SJCRH30 (cell line): ENCODE data around the gene POU2F1. TPM values are rescaled to one million over a fixed set of nuclear protein-coding genes. Genes with fewer than 3 reads are reported as not detected.

Source experiments
- DNase-seq, 2 experiments: peaks; one replicate each; pipeline ENCODE4 v3.0.0-alpha.2; 2015 to 2020
- H3K27ac ChIP-seq: fragments of 250-450 bp; sonication (Bioruptor Pico); 2 replicates; pipeline ENCODE4 v1.5.1; 2020; ENCODE audit warnings: mild to moderate bottlenecking, moderate library complexity
- H3K27me3 ChIP-seq: fragments of 250-450 bp; sonication (Bioruptor Pico); 2 replicates; pipeline ENCODE4 v1.5.1; 2020; ENCODE audit warnings: mild to moderate bottlenecking, moderate library complexity
- H3K36me3 ChIP-seq: fragments of 250-450 bp; sonication (Bioruptor Pico); 2 replicates; pipeline ENCODE4 v1.5.1; 2020; ENCODE audit warnings: mild to moderate bottlenecking, moderate library complexity
- H3K4me1 ChIP-seq: fragments of 250-450 bp; sonication (Bioruptor Pico); 2 replicates; pipeline ENCODE4 v1.5.1; 2020; ENCODE audit warnings: mild to moderate bottlenecking, moderate library complexity
- H3K4me3 ChIP-seq: fragments of 250-450 bp; sonication (Bioruptor Pico); 2 replicates; pipeline ENCODE4 v1.5.1; 2020; ENCODE audit warnings: mild to moderate bottlenecking, moderate library complexity
- H3K9me3 ChIP-seq: fragments of 250-450 bp; sonication (Bioruptor Pico); replicated peaks from 2 replicates; pipeline ENCODE4 v1.5.1; 2020; ENCODE audit warnings: mild to moderate bottlenecking, moderate library complexity
- total RNA-seq: library from RNA; depleted of rRNA; stranded (reverse); fragments of >200 nt; shearing (Covaris generic); gene quantifications from 2 replicates; pipeline ENCODE4 v1.2.3, GENCODE V29; 2014

POU2F1 gene
- total RNA-seq, 1 experiment from 2014 or later: 16.8 TPM

DNA sequence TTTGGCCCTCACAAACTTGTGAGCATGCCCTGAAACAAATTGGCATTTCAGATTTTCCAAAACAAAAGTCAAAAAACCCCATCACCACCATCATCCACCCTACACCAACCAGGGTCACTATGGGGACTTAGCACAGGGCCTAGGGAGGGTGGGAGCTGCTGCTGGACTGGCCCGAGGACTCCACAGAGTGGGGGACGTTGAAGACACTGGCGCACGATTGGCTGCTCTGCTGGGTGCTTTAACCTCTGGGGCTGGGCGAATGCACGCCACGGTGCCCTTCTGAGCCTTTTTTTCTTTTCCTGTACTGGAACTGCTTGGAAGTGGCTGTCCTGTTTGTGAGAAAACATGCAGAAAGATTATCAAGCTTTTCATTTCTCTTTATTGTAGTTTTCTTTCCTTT, 204.8 kb downstream of the POU2F1 start:
- Histone ChIP-seq H3K27me3 (no peaks in the 10 kb centered on the region), H3K9me3 (no peaks in the 10 kb centered on the region), H3K36me3 (no peaks in the 10 kb centered on the region), H3K4me1 (no peaks in the 10 kb centered on the region), H3K4me3 (no peak overlapping the region), H3K27ac (no peak overlapping the region)
- DNase-seq: no peak

DNA sequence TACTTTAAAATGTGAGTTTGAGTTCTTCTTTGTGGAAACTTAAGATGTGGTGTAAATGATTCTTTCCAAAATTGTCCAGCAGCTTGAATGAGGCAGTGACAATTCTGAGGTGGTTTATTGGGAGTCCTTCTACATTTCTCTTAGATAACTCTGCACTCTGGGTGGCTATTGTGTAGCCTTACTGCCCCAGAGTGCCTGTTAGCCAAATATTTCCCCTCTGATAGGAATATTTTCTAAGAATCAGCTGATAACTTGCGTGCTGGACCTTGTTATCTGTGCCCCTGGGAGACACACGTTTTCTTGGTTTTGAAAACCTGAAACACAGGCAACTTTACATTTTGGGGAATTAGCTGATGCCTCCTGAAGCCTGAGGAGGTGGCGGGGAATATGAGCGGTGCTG, 206.0 kb downstream of the POU2F1 start:
- Histone ChIP-seq H3K27me3 (no peaks in the 10 kb centered on the region), H3K4me3 (no peak overlapping the region), H3K9me3 (no peaks in the 10 kb centered on the region), H3K4me1 (peaks cover 8% of the 10 kb centered on the region; the same call in 1 of the 2 replicates), H3K27ac (no peak overlapping the region), H3K36me3 (no peaks in the 10 kb centered on the region)
- no peak for DNase-seq

DNA sequence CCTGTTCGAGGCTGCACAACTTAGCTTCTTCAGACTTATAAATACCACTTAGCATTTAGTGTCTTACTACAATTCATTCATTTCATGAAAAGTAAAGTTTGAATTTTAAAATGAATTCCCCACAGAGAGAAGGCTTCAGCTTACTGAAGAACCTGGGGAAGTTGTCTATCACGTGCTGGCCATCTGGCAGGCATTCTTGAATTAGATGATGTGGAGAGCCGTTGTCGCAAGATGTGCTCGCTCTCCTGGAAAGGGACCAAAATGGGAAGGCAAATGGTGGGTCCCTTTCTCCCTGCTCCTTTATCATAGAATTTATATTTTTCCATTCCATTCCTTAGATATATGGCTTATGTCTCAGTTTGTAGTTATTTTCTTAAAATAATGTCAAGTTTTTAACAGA, 207.2 kb downstream of the POU2F1 start:
- DNase-seq: no peak
- no peaks in the 10 kb centered on the region for H3K36me3 ChIP-seq
- H3K27ac ChIP-seq: no peak overlapping the region
- no peaks in the 10 kb centered on the region for H3K27me3 ChIP-seq
- H3K9me3 ChIP-seq: no peaks in the 10 kb centered on the region
- peaks cover 13% of the 10 kb centered on the region; the same call in 1 of the 2 replicates for H3K4me1 ChIP-seq
- no peak overlapping the region for H3K4me3 ChIP-seq

DNA sequence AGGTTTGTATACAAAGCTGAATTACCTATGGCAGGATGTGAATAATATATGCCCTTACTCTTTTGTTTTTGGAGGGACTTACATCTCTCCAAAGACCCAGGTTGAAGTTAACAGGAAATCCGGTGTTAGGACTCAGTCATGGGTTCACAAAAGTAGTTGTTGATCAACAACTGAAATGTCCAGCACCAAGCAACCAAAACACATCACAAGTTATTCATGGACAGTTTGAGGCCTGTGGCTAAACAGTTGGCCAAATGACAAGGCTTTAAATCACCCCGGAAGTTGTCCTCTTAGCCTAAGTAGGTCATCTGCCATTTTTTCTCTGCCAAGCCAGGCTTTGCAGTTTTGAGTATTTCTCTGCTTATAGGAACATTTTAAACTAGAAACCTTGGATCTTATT, 207.7 kb downstream of the POU2F1 start:
- Histone ChIP-seq H3K9me3 (no peaks in the 10 kb centered on the region), H3K4me1 (peaks cover 13% of the 10 kb centered on the region; the same call in 1 of the 2 replicates), H3K4me3 (no peak overlapping the region), H3K27me3 (no peaks in the 10 kb centered on the region), H3K36me3 (no peaks in the 10 kb centered on the region), H3K27ac (no peak overlapping the region)
- DNase-seq: no peak

DNA sequence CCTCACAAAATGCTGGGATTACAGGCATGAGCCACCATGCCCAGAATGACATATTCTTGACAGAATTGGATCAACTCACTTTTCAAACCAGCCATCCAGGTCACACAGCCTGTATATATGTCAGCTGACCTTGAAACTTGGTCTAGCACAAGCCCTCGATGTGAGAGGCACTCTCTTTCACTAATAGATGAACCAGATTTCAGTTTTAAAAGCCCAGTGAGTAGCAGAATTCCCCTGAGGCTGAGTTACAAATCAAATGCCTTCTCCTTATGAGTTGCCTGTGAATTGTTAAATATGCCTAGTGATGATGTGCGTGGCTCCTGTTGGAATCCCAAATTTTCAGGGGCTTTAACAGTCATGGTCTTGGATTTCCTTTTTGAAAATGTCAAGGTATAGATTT, 208.9 kb downstream of the POU2F1 start:
- H3K4me3 ChIP-seq: no peak overlapping the region
- no peaks in the 10 kb centered on the region for H3K36me3 ChIP-seq
- H3K27me3 ChIP-seq: no peaks in the 10 kb centered on the region
- H3K4me1 ChIP-seq: peaks cover 13% of the 10 kb centered on the region; the same call in 1 of the 2 replicates
- no peak for DNase-seq
- H3K27ac ChIP-seq: no peak overlapping the region
- H3K9me3 ChIP-seq: no peaks in the 10 kb centered on the region

DNA sequence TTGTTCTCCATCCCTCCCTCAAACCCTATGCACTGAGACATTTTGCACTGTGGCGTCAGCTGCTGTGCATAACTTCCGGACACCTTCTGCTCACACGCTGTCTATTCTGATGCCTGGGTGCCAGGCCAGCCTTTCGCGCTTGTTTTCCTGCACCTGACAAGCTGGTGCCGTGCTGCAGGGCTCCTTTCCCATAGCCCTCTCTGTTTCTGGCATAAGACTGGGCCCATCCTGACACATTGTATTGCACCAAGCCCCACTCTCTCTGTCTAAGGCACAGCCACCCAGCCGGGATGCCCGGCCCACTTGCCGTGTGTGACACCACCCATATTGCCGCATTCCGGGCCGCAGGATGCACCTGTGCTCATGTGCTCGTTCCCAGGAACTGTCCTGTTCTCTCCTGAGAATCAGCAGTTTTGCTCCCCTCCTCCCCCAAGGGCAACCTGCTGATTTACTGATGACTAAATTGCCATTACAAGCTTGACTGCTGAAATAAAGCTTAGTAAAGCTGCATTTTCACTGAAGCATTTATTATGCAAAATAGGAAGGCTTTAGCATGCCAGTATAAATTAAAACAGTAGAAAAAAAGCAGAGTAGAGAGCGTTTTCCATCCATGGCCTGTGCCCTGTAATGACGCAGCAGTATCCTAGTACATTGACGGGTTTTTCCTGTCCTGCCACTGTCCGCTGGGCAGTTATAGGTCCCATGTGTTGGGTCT, 209.6 kb downstream of the POU2F1 start:
- Histone ChIP-seq H3K9me3 (no peaks in the 10 kb centered on the region), H3K36me3 (no peaks in the 10 kb centered on the region), H3K27me3 (no peaks in the 10 kb centered on the region), H3K4me3 (no peak overlapping the region), H3K4me1 (peaks cover 13% of the 10 kb centered on the region; the same call in 1 of the 2 replicates), H3K27ac (no peak overlapping the region)
- DNase-seq: no peak

DNA sequence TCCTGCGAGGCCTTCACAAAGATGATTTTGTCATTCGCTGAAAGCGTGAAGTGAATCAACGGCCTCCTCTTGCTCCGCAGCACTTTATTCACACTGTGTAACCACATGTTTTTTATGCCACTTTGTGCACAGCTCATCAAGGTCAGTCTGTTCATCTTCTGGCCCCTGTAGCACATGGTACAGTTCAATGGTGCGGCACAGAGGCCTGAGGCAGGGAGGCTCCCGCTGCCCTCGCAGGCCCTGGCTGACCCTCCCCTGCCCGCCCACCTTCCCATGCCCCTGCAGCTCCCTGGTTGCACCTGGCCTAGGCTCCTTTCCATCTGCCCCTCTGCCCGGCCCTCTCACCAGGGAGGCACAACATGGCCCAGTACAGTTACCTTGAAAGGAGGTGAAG, 210.2 kb downstream of the POU2F1 start:
- peaks cover 13% of the 10 kb centered on the region; the same call in 1 of the 2 replicates for H3K4me1 ChIP-seq
- H3K36me3 ChIP-seq: no peaks in the 10 kb centered on the region
- H3K27ac ChIP-seq: no peak overlapping the region
- DNase-seq: no peak
- H3K9me3 ChIP-seq: no peaks in the 10 kb centered on the region
- H3K27me3 ChIP-seq: no peaks in the 10 kb centered on the region
- no peak overlapping the region for H3K4me3 ChIP-seq

DNA sequence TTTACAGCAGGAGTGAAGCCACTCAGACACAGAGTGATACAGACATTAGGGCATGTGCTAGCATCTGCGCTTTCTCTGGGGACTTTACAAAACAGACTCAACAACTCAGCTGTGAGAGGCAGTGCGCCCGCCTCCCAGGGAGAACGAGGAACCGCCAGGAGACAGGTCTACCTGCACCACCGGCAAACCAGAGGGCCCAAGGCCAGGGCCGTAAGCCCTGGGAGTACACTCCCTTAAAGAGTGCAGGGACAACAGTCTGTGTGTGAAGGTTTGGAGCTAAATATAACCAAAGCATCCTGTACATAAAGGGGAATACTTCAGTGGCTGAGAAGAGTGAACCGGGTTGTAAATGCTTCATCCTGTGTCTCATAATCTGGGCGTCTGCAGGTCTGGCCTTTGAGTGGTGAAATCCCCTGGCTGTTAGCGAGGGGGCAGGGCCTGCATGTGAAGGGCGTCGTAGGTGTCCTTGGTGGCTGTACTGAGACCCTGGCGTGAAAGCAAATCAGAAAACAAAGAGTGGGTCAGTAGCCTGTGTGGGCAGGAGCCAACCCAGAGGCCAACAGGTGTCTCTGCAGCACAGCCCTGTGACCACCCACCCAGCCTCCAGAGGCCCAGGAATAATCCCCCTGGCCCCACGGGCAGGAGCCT, 210.7 kb downstream of the POU2F1 start:
- peaks cover 13% of the 10 kb centered on the region; the same call in 1 of the 2 replicates for H3K4me1 ChIP-seq
- H3K36me3 ChIP-seq: no peaks in the 10 kb centered on the region
- H3K27me3 ChIP-seq: no peaks in the 10 kb centered on the region
- peak; percentile 46 to 58 for DNase-seq
- H3K27ac ChIP-seq: peak overlapping the region; percentile 15; the same call in 1 of the 2 replicates
- no peak overlapping the region for H3K4me3 ChIP-seq
- H3K9me3 ChIP-seq: no peaks in the 10 kb centered on the region

DNA sequence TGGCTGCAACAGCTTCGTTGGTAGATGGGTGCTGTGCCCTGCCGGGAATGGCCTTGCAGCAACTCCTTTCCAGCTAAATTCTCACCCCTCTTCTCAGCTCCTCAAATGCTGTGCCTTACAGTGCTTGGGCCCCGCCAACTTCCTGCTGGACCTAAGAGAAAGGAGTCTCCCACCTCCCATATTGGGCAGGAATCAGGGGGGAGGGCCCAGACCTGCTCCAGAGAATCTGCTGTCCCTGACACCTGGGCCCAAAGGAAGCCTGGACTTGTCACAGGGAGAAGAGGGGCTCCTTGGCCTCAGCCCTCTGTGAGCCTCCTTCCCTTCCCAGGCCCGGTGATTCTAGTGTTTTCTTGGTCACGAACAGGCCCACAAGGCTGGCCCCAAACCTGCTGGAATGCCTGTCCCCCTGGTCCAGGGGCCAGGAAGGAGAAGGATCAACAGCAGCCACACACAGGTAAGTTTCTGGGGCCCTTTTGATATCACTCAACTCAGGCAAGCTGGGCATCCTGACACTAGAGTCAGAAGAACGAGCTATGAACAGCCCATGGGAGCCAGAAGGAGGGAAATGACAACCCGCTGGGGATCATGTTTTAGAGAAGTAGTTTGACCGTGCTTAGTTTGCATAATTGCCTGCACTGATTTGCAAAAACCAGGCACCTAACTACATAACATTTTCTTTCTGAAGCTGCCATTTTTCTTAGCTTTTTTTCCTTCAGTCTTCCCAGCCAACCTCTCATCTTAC, 211.4 kb downstream of the POU2F1 start:
- H3K4me1 ChIP-seq: peaks cover 13% of the 10 kb centered on the region; the same call in 1 of the 2 replicates
- no peaks in the 10 kb centered on the region for H3K27me3 ChIP-seq
- no peak for DNase-seq
- H3K27ac ChIP-seq: peak overlapping the region; percentile 15; the same call in 1 of the 2 replicates
- no peaks in the 10 kb centered on the region for H3K9me3 ChIP-seq
- no peaks in the 10 kb centered on the region for H3K36me3 ChIP-seq
- no peak overlapping the region for H3K4me3 ChIP-seq

DNA sequence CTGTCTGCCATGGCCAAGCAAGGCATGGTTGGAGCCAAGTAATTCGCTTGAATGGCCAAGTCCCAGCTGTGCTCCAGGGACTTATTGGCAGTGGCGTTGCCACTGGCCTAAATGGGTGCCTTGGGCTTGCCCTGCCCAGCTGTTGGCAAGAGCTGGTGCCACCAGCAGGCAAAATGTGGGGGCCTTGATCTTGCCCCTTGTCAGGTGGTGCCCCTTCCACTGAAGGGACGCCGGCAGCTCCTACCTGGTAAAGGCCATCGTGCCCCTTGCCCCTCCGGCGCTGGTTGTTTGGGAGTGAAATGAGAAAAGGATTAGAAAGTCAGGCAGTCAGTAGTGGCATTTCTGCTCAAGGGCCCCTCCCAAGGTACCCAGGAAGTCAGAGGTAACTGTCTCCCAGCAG, 212.1 kb downstream of the POU2F1 start:
- no peak for DNase-seq
- Histone ChIP-seq H3K4me3 (no peak overlapping the region), H3K27me3 (no peaks in the 10 kb centered on the region), H3K9me3 (no peaks in the 10 kb centered on the region), H3K27ac (no peak overlapping the region), H3K36me3 (no peaks in the 10 kb centered on the region), H3K4me1 (peaks cover 13% of the 10 kb centered on the region; the same call in 1 of the 2 replicates)

DNA sequence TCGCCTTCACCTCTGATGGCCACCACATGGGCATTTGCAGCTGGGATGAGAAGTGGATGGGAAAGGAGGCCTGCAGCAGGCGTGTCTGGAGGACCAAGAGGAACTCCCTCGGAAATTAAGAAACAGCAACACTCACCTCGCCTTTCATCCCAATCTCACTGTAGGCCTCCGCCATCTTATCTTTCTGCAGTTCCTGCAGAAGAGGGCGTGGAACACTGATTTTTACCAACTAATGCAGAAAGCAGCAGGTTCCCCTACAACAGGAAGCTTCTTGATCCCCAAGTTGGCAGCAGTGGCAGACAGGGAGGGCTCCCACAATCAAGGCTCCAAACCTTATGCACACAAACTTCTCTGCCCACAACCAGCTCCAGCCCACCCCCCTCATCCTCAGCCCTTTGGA, 213.2 kb downstream of the POU2F1 start:
- peaks cover 13% of the 10 kb centered on the region; the same call in 1 of the 2 replicates for H3K4me1 ChIP-seq
- no peaks in the 10 kb centered on the region for H3K9me3 ChIP-seq
- H3K27ac ChIP-seq: no peak overlapping the region
- no peaks in the 10 kb centered on the region for H3K36me3 ChIP-seq
- H3K27me3 ChIP-seq: no peaks in the 10 kb centered on the region
- no peak for DNase-seq
- H3K4me3 ChIP-seq: no peak overlapping the region

DNA sequence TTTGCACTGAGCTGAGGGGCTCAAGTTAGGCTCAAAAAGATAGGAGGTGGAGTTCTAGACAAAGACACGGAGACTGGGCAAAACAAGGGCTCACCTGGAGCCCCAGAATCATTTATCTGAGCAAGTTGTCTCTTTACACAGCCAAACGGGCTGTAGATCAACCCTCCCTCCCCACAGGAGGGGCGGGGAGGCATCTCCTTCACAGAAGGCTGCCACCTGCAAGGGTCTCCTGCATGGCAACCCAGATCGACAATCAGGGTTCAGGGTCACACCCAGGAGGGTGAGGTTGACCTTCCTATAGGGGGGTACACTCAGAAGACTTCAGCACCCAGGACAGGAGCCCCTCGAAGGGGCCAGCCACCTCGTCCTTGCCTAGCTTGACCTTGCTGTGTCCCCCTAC, 213.6 kb downstream of the POU2F1 start:
- no peak for DNase-seq
- Histone ChIP-seq H3K4me1 (peaks cover 13% of the 10 kb centered on the region; the same call in 1 of the 2 replicates), H3K9me3 (no peaks in the 10 kb centered on the region), H3K27ac (no peak overlapping the region), H3K4me3 (no peak overlapping the region), H3K27me3 (no peaks in the 10 kb centered on the region), H3K36me3 (no peaks in the 10 kb centered on the region)

DNA sequence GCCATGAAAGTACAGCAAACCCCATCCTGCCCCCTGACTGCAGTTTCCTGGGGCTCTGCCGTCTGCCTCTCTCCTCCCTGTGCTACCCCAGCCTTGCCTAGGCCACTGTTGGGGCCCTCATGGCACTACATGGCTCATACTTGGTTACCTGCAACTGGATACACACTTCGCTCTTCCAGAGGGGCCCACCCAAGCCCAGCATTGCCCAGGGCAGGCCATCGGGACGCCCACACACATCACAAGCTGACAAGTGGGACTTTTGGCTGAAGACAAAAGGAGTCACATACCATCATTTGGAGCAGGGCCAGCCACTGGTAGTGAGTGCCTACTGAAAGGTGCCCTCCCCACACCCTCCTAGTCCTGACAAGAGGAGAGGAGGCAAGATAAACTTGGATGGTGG, 214.8 kb downstream of the POU2F1 start:
- Histone ChIP-seq H3K4me3 (no peak overlapping the region), H3K27ac (no peak overlapping the region), H3K27me3 (no peaks in the 10 kb centered on the region), H3K9me3 (no peaks in the 10 kb centered on the region), H3K36me3 (no peaks in the 10 kb centered on the region), H3K4me1 (peaks cover 13% of the 10 kb centered on the region; the same call in 1 of the 2 replicates)
- no peak for DNase-seq

DNA sequence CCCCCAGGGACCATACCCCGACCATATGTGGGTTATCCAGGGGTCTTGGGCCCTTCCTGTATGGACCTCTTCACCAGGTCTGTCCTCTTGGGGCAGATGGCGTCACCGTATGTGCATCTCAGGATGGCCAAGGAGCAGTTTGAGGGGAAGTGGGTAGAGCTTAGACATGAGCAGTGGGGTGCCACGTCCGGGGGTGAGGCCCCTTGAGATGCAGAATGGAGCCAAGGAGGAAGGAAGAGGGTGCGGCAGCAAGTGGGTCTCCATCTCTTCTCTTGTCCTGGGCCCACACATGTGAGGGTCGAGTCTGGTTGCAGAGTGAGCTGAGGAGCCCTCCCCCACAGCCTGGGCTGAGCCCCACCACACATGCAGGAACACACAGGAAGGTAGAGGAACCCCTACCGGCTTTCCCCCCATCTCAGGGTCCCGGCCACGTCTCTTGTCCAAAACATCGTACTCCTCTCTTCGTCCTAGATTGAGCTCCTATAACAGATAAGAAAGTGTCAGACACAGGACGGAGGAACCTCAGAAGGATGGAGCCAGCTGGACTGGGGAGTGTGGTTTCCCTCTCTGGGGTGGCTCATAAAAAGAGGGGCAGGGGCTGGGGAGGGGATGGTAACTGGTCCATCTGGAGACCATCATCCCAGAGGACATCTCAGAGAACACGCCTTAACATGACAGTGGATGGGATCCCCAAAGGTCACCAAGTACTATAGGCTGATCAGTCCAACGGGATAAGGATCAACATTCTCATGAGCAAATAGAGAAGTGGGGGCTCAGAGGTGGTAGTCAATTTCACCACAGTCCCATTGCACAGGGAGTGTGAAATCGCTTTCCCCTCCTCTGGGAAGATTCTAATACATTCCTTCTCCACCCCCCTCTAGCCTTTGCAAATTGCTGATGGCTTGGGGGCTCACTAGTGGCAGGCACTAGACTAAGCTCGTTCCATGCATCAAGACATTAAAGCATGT, 217.8 kb downstream of the POU2F1 start:
- Histone ChIP-seq H3K4me1 (no peaks in the 10 kb centered on the region), H3K27me3 (no peaks in the 10 kb centered on the region), H3K27ac (no peak overlapping the region), H3K36me3 (no peaks in the 10 kb centered on the region), H3K9me3 (no peaks in the 10 kb centered on the region), H3K4me3 (peak overlapping the region; percentile 55)
- no peak for DNase-seq
